H1 (cell line): ENCODE data around the gene TRA2A. TPM values are rescaled to one million over a fixed set of nuclear protein-coding genes. Genes with fewer than 3 reads are reported as not detected.
A peak's percentile ranks its signal among the peaks of the same experiment; 100 is the strongest.

ENCODE experiments used
- CTCF ChIA-PET: fragments of 300-600 bp; sonication (Branson Sonifier 250); formaldehyde crosslinking; loops from one replicate; lab custom pipeline; 2021; ENCODE audit not compliant: partially characterized antibody; lab: Charles Lee
- POLR2A ChIA-PET: fragments of 300-600 bp; sonication (Branson Sonifier 250); formaldehyde crosslinking; loops from one replicate; lab custom pipeline; 2021; ENCODE audit warnings: inconsistent platforms; ENCODE audit not compliant: partially characterized antibody; lab: Charles Lee
- DNase-seq, 2 experiments: peaks; one replicate each; pipeline versions ENCODE4 v3.0.0 to v3.0.0-alpha.2; 2010 to 2022; ENCODE audit warnings: low spot score in 2 of 2, low read depth in 1 of 2, mixed read lengths in 1 of 2
- FAIRE-seq: peaks from 2 replicates; lab custom pipeline; 2011; peaks lifted over from hg19 to GRCh38; lab: Jason Lieb, UNC
- H2AFZ ChIP-seq: 2 replicates; pipeline ENCODE4 v1.8.1; 2012; ENCODE audit warnings: low read length, inconsistent platforms
- H2AK5ac ChIP-seq: 2 replicates; pipeline ENCODE4 v1.6.1; 2013; ENCODE audit warnings: low read depth, low read length
- H2BK120ac ChIP-seq: replicated peaks from 2 replicates; pipeline ENCODE3; 2013; ENCODE audit warnings: low read depth, low read length, inconsistent platforms
- H2BK12ac ChIP-seq: 2 replicates; pipeline ENCODE4 v1.6.1; 2013; ENCODE audit warnings: low read depth, low read length
- H2BK15ac ChIP-seq: 2 replicates; pipeline ENCODE4 v1.6.1; 2013; ENCODE audit warnings: low read length
- H2BK20ac ChIP-seq: 2 replicates; pipeline ENCODE4 v1.6.1; 2013; ENCODE audit warnings: low read length
- H2BK5ac ChIP-seq: 2 replicates; pipeline ENCODE4 v1.6.1; 2013; ENCODE audit warnings: low read depth, low read length
- H3K14ac ChIP-seq: 2 replicates; pipeline ENCODE4 v1.6.1; 2013; ENCODE audit warnings: inconsistent platforms; ENCODE audit not compliant: insufficient read length
- H3K18ac ChIP-seq: 2 replicates; pipeline ENCODE4 v1.6.1; 2013; ENCODE audit warnings: low read length; ENCODE audit errors: extremely low read depth
- H3K23ac ChIP-seq: 2 replicates; pipeline ENCODE4 v1.6.1; 2013; ENCODE audit warnings: inconsistent platforms; ENCODE audit not compliant: insufficient read length
- H3K23me2 ChIP-seq: 2 replicates; pipeline ENCODE4 v1.6.1; 2013; ENCODE audit warnings: low read depth, low read length
- H3K27ac ChIP-seq: 2 replicates; pipeline ENCODE4 v1.6.1; 2011; ENCODE audit warnings: low read depth, low read length, inconsistent platforms
- H3K27me3 ChIP-seq, 4 experiments: replicated peaks in 1 of 4; 1 replicate in 1 of 4; 2 replicates in 3 of 4; pipeline versions ENCODE4 v1.6.1 to v1.8.1; 2011 to 2013; ENCODE audit warnings: low read length in 3 of 4, mild to moderate bottlenecking in 3 of 4, inconsistent platforms in 2 of 4, mixed read lengths in 2 of 4, moderate library complexity in 1 of 4; ENCODE audit not compliant: control insufficient read depth in 3 of 4, insufficient read depth in 3 of 4; ENCODE audit errors: extremely low read depth in 1 of 4
- H3K36me3 ChIP-seq, 4 experiments: 2 replicates each; pipeline versions ENCODE4 v1.6.1 to v1.8.1; 2011 to 2013; ENCODE audit warnings: mild to moderate bottlenecking in 4 of 4, low read length in 3 of 4, moderate library complexity in 2 of 4, control low read depth in 1 of 4, inconsistent platforms in 1 of 4; ENCODE audit not compliant: insufficient read depth in 4 of 4, control insufficient read depth in 2 of 4
- H3K4ac ChIP-seq: replicated peaks from 2 replicates; pipeline ENCODE3; 2013; ENCODE audit warnings: low read length, low read depth, mixed read lengths, inconsistent platforms; ENCODE audit not compliant: insufficient read length
- H3K4me1 ChIP-seq, 4 experiments: replicated peaks in 1 of 4; 1 replicate in 1 of 4; 2 replicates in 3 of 4; pipeline versions ENCODE4 v1.6.1 to v1.8.1; 2011 to 2013; ENCODE audit warnings: low read length in 3 of 4, inconsistent platforms in 2 of 4, mixed read lengths in 1 of 4; ENCODE audit not compliant: insufficient read depth in 4 of 4, control insufficient read depth in 3 of 4
- H3K4me2 ChIP-seq, 2 experiments: 2 replicates each; pipeline versions ENCODE4 v1.6.1 to v1.8.1; 2011 to 2013; ENCODE audit warnings: low read depth in 2 of 2, low read length in 2 of 2, control low read depth in 1 of 2, inconsistent platforms in 1 of 2, mild to moderate bottlenecking in 1 of 2; ENCODE audit not compliant: insufficient read depth in 1 of 2
- H3K4me3 ChIP-seq, 4 experiments: fragments of 200-600, 300-600 bp in 1 of 4; sonication (generic), shearing (Covaris generic), sonication (Bioruptor Twin) in 1 of 4; 2 replicates each; pipeline versions ENCODE4 v1.5.1 to v1.8.1; 2011 to 2016; ENCODE audit warnings: low read length in 4 of 4, low read depth in 3 of 4, control low read depth in 2 of 4, inconsistent platforms in 2 of 4, mild to moderate bottlenecking in 2 of 4, mixed read lengths in 1 of 4, moderate library complexity in 1 of 4; ENCODE audit not compliant: insufficient read depth in 2 of 4; ENCODE audit errors: extremely low read depth in 1 of 4
- H3K56ac ChIP-seq: replicated peaks from 2 replicates; pipeline ENCODE3; 2013; ENCODE audit warnings: low read depth, mild to moderate bottlenecking, mixed read lengths, low read length, inconsistent platforms; ENCODE audit not compliant: insufficient read length
- H3K79me1 ChIP-seq: 2 replicates; pipeline ENCODE4 v1.6.1; 2013; ENCODE audit warnings: low read depth, low read length, control low read depth
- H3K79me2 ChIP-seq, 2 experiments: 2 replicates each; pipeline versions ENCODE4 v1.6.1 to v1.8.1; 2012 to 2013; ENCODE audit warnings: low read length in 2 of 2, mild to moderate bottlenecking in 2 of 2, inconsistent platforms in 1 of 2; ENCODE audit not compliant: insufficient read depth in 2 of 2, control insufficient read depth in 1 of 2
- H3K9ac ChIP-seq, 4 experiments: replicated peaks in 1 of 4; 1 replicate in 1 of 4; 2 replicates in 3 of 4; pipeline versions ENCODE4 v1.6.1 to v1.8.1; 2011 to 2013; ENCODE audit warnings: low read depth in 3 of 4, low read length in 3 of 4, control low read depth in 2 of 4, mild to moderate bottlenecking in 2 of 4, moderate library complexity in 2 of 4, inconsistent platforms in 1 of 4; ENCODE audit errors: extremely low read depth in 1 of 4
- H3K9me3 ChIP-seq, 2 experiments: 2 replicates each; pipeline versions ENCODE4 v1.6.1 to v1.8.1; 2012 to 2013; ENCODE audit warnings: mild to moderate bottlenecking in 2 of 2, moderate library complexity in 2 of 2, control low read depth in 1 of 2, inconsistent platforms in 1 of 2, low read depth in 1 of 2, low read length in 1 of 2, mixed read lengths in 1 of 2; ENCODE audit not compliant: insufficient read depth in 2 of 2
- H4K20me1 ChIP-seq, 2 experiments: replicated peaks in 1 of 2; 2 replicates each; pipeline versions ENCODE3 to v1.8.1; 2011 to 2013; ENCODE audit warnings: inconsistent platforms in 2 of 2, low read length in 2 of 2, mild to moderate bottlenecking in 1 of 2; ENCODE audit not compliant: insufficient read depth in 2 of 2, control insufficient read depth in 1 of 2
- H4K5ac ChIP-seq: 2 replicates; pipeline ENCODE4 v1.6.1; 2013; ENCODE audit warnings: low read length, low read depth, mixed read lengths, inconsistent platforms; ENCODE audit not compliant: insufficient read length
- H4K8ac ChIP-seq: 2 replicates; pipeline ENCODE4 v1.8.0; 2013; ENCODE audit warnings: mild to moderate bottlenecking, moderate library complexity, low read length, inconsistent platforms; ENCODE audit not compliant: insufficient read depth; ENCODE audit errors: extremely low read depth
- H4K91ac ChIP-seq: replicated peaks from 2 replicates; pipeline ENCODE3; 2013; ENCODE audit warnings: low read length, mixed read lengths, inconsistent platforms; ENCODE audit not compliant: insufficient read length
- ASH2L ChIP-seq: fragments of 200-600, 300-600 bp; sonication (generic); IDR thresholded peaks from one replicate; pipeline ENCODE4 v1.7.1; 2017; ENCODE audit warnings: low read length
- EGR1 ChIP-seq: IDR thresholded peaks from 2 replicates; pipeline ENCODE4 v1.6.1; 2011; ENCODE audit warnings: low read depth, low read length, borderline replicate concordance
- POLR2AphosphoS5 ChIP-seq: IDR thresholded peaks from 2 replicates; pipeline ENCODE4 v1.6.1; 2011; ENCODE audit warnings: low read depth, low read length
- TAF7 ChIP-seq: optimal IDR thresholded peaks from 2 replicates; pipeline ENCODE3; 2011; ENCODE audit warnings: low read depth, mild to moderate bottlenecking, inconsistent platforms, low read length, moderate library complexity, borderline replicate concordance
- WGBS, 2 experiments: shearing (Covaris generic) in 1 of 2; methylation state at CpG; one replicate each; pipeline versions ENCODE4 v1.1.6 to v1.1.7; 2013 to 2015; ENCODE audit warnings: low lambda C conversion rate in 2 of 2, mixed read lengths in 2 of 2, inconsistent platforms in 1 of 2, low coverage in 1 of 2, missing lambda C conversion rate in 1 of 2; ENCODE audit not compliant: insufficient replicate concordance in 2 of 2, insufficient coverage in 1 of 2, insufficient read length in 1 of 2; ENCODE audit errors: extremely low coverage in 1 of 2, missing lambda C conversion rate in 1 of 2; 5-methylcytosine and 5-hydroxymethylcytosine counted together
- polyA plus RNA-seq, 7 experiments: library from polyadenylated mRNA; depleted of rRNA in 3 of 7; stranded (reverse) in 5 of 7; unstranded in 2 of 7; fragments of >200 nt in 5 of 7; fragments of 200-250 nt in 2 of 7; gene quantifications; 1 replicate in 5 of 7; 2 replicates in 1 of 7; 4 replicates in 1 of 7; pipeline versions ENCODE4 v1.2.1 to v1.2.3, GENCODE V29; 2011 to 2013; ENCODE audit warnings: missing spikeins in 2 of 7, mixed read lengths in 2 of 7
- total RNA-seq: library from RNA; stranded (reverse); fragmentation: NEBNext Ultra II Directional; extraction: Animal tissue kit (Norgen Biotek cat#: 25700); gene quantifications from 2 replicates; pipeline ENCODE4 v1.2.1, GENCODE V29; 2021
- TF ChIP-seq, protein P1 (sequence below): IDR thresholded peaks from 2 replicates; pipeline ENCODE4 v1.6.1; 2011; ENCODE audit warnings: low read length, improper control_type of control experiment

Gene TRA2A
- total and polyA plus RNA-seq, 2 of the 8 experiments (the other 6 are each of a cell fraction or from before 2014, with no cell fraction given) = 116 to 125 TPM

DNA sequence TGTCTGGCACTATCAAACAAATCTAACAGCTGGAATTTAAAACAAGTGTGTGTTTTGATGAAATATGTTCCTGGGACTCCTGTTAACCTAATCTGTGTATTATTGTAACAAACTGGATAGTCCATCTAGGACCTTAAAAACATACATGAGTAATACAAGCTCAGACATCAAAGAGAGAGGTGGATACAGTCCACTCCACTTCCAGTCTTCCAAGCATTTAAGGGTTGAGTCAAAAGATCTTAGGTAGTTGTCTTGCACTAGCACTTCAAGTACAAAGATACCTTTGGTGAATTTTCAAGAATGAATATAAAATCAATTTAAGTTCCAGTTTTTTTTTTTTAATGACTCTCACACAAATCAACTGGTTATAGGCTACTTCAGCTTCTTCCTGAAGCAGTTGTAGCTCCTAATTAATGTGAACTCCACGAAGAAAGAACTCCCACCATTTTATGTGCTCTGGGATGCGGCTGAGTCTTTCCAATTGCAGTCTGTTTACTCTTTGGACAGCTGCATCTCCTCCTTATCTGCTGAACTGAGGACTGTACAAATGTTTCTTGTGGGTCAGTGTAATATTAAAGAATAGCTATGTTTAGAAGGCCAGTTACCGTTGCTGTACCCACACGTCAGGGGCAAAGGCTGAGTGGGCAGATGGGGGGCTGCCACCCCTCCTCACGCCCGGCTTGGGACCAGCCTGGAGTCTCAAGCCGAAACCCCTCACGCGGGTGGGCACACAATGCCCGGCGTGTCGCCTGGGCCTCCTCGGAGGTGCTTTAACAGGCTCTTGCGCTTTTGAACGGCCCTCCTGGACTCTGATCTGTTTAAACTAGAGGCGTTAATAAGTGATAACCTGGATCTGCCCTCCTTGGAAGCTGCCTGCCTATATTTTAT is 58.6 kb downstream of the TRA2A start:
- H3K9ac ChIP-seq = peak overlapping the region; percentile 93 to 98 (median 96)
- no peak overlapping the region for H2AFZ ChIP-seq
- 4% methylated on average over 16 of the region's 16 CpGs; no CpG with 5 or more reads in 1 of the 2 experiments for WGBS, 2 experiments

More for the DNA sequence above, 58.6 kb downstream of the TRA2A start:
- Histone ChIP-seq H4K8ac (peak overlapping the region; percentile 93; the same call in 1 of the 2 replicates), H3K4me3 (peak overlapping the region; percentile 73 to 95 (median 80)), H3K9me3 (no peaks in the 10 kb centered on the region), H3K4ac (peak overlapping the region; percentile 38), H2BK120ac (peak overlapping the region; percentile 36), H2BK5ac (peak overlapping the region; percentile 98), H3K27me3 (no peaks in the 10 kb centered on the region), H2BK15ac (no peak overlapping the region), H2BK20ac (no peak overlapping the region), H4K91ac (peak overlapping the region; percentile 63), H3K36me3 (no peaks in the 10 kb centered on the region; a peak in 3 of 8 replicates), H3K27ac (peak overlapping the region; percentile 96), H3K56ac (peak overlapping the region; percentile 96), H4K20me1 (peaks cover 0 to 4% of the 10 kb centered on the region in 2 experiments), H3K23ac (no peak overlapping the region), H3K23me2 (peaks cover 7% of the 10 kb centered on the region; the same call in 1 of the 2 replicates), H2AK5ac (no peak overlapping the region), H4K5ac (peak overlapping the region; percentile 99), H3K79me2 (peaks cover 16 to 76% of the 10 kb centered on the region in 2 experiments), H3K4me1 (peaks cover 0 to 4% (median 4%) of the 10 kb centered on the region in 4 experiments; a peak in 2 of 7 replicates), H2BK12ac (peak overlapping the region; percentile 21; the same call in 1 of the 2 replicates), H3K79me1 (no peaks in the 10 kb centered on the region), H3K4me2 (peak overlapping the region; percentile 90 to 93), H3K18ac (peak overlapping the region; percentile 55), H3K14ac (no peak overlapping the region)
- CTCF ChIA-PET = interaction anchor here (0.5 to 1.8 kb wide), 7 partner anchors 10 to 115 kb away, joined by 3 to 9 read pairs (median 5); no protein-coding TSS in a partner anchor
- DNase-seq (peak in 1 of 2 experiments; percentile 52), FAIRE-seq (no peak)
- TF ChIP-seq TAF7 (peak; percentile 54), POLR2AphosphoS5 (peak; percentile 64; the same call in 1 of the 2 replicates), EGR1 (no peak), ASH2L (peak; percentile 2)
- TF ChIP-seq, protein P1, sequence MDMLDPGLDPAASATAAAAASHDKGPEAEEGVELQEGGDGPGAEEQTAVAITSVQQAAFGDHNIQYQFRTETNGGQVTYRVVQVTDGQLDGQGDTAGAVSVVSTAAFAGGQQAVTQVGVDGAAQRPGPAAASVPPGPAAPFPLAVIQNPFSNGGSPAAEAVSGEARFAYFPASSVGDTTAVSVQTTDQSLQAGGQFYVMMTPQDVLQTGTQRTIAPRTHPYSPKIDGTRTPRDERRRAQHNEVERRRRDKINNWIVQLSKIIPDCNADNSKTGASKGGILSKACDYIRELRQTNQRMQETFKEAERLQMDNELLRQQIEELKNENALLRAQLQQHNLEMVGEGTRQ = no peak
- POLR2A ChIA-PET = interaction anchor here (0.7 to 3.6 kb wide), 17 partner anchors 11 to 357 kb away, joined by 3 to 68 read pairs (median 5); partner anchors contain the start of gene TRA2A
